ENCODE measurements around the gene PADI3.

- TF ChIP-seq CTCF (IDR thresholded peaks at IDR 0.05) (peak in 1 of 4 experiments; percentile 11), POLR2AphosphoS5 (IDR thresholded peaks at IDR 0.05) (no peak)
Measured at GRCh38 chr1:17265162-17265561, 16.3 kb downstream of the PADI3 start.
